HepG2 (cell line): Measurements from ENCODE around the gene MLN. TPM values are rescaled to one million over a fixed set of nuclear protein-coding genes. Genes with fewer than 3 reads are reported as not detected.

ENCODE experiments used
- AKAP8 ChIP-seq: sonication (generic); formaldehyde crosslinking; IDR thresholded peaks from 2 replicates; pipeline ENCODE4 v1.5.1; 2020; ENCODE audit warnings: mild to moderate bottlenecking, missing genetic modification reagents
- GMEB1 ChIP-seq: sonication (generic); formaldehyde crosslinking; IDR thresholded peaks from 2 replicates; pipeline ENCODE4 v1.5.1; 2020; ENCODE audit warnings: missing genetic modification reagents, mild to moderate bottlenecking, borderline replicate concordance
- GTF2F1 ChIP-seq: fragments of 150-350 bp; IDR thresholded peaks from 2 replicates; pipeline ENCODE4 v1.6.1; 2014; ENCODE audit warnings: low read length
- HCFC1 ChIP-seq: fragments of 150-350 bp; IDR thresholded peaks from 2 replicates; pipeline ENCODE4 v1.6.1; 2014; ENCODE audit warnings: low read depth, low read length
- JUND ChIP-seq: sonication (generic); formaldehyde crosslinking; IDR thresholded peaks from 2 replicates; pipeline ENCODE4 v1.8.0; 2022; ENCODE audit warnings: mild to moderate bottlenecking, missing genetic modification reagents
- MIER2 ChIP-seq: IDR thresholded peaks from 2 replicates; pipeline ENCODE4 v1.6.1; 2016; ENCODE audit warnings: missing biosample characterization, missing genetic modification reagents
- MXI1 ChIP-seq: IDR thresholded peaks from 3 replicates; pipeline ENCODE4 v1.6.1; 2012; ENCODE audit warnings: low read depth, low read length, inconsistent platforms, borderline replicate concordance
- SSRP1 ChIP-seq: IDR thresholded peaks from 2 replicates; pipeline ENCODE4 v1.6.1; 2016; ENCODE audit warnings: control low read depth
- TOE1 ChIP-seq: sonication (generic); formaldehyde crosslinking; IDR thresholded peaks from 2 replicates; pipeline ENCODE4 v1.4.0; 2020; ENCODE audit warnings: mild to moderate bottlenecking, missing genetic modification reagents
- ZBTB26 ChIP-seq: IDR thresholded peaks from 2 replicates; pipeline ENCODE4 v1.6.1; 2016; ENCODE audit warnings: missing compliant biosample characterization, missing genetic modification reagents, borderline replicate concordance
- ZNF180 ChIP-seq: sonication (generic); formaldehyde crosslinking; IDR thresholded peaks from 2 replicates; pipeline ENCODE4 v1.4.0; 2020; ENCODE audit warnings: low read depth, missing genetic modification reagents, borderline replicate concordance
- ZNF224 ChIP-seq: sonication (generic); formaldehyde crosslinking; IDR thresholded peaks from 2 replicates; pipeline ENCODE4 v1.5.0; 2020; ENCODE audit warnings: mild to moderate bottlenecking, missing genetic modification reagents
- ZNF3 ChIP-seq: IDR thresholded peaks from 2 replicates; pipeline ENCODE4 v1.7.0; 2017; ENCODE audit warnings: inconsistent platforms
- ZSCAN29 ChIP-seq: sonication (generic); formaldehyde crosslinking; conservative IDR thresholded peaks from 2 replicates; pipeline ENCODE4 v1.4.0; 2020; ENCODE audit warnings: mild to moderate bottlenecking, missing genetic modification reagents
- polyA plus RNA-seq, 8 experiments: library from polyadenylated mRNA; depleted of rRNA in 3 of 8; stranded (reverse) in 7 of 8; unstranded in 1 of 8; fragments of >200 nt; fragmentation: Illumina TruSeq in 4 of 8; extraction: Trizol in 4 of 8; gene quantifications; 2 replicates each; pipeline versions ENCODE4 v1.2.1 to v1.2.3, GENCODE V29; 2011 to 2016; ENCODE audit warnings: low read depth in 4 of 8, missing spikeins in 1 of 8, mixed read lengths in 1 of 8; ENCODE audit not compliant: insufficient read depth in 1 of 8
- total RNA-seq, 5 experiments: library from RNA; depleted of rRNA; stranded (reverse); fragments of >200 nt; fragmentation: Illumina TruSeq; extraction: Trizol; gene quantifications; 2 replicates each; pipeline ENCODE4 v1.2.3, GENCODE V29; 2016; ENCODE audit warnings: low read depth in 1 of 5
- TF ChIP-seq, protein P1 (sequence below), 2 experiments: sonication (generic) in 1 of 2; formaldehyde crosslinking in 1 of 2; IDR thresholded peaks; 2 replicates each; pipeline versions ENCODE4 v1.6.1 to v1.9.0; 2014 to 2022; ENCODE audit warnings: antibody characterized with exemption in 1 of 2, borderline replicate concordance in 1 of 2, inconsistent platforms in 1 of 2, low read depth in 1 of 2, missing genetic modification reagents in 1 of 2
- TF ChIP-seq, protein P2 (sequence below): sonication (generic); formaldehyde crosslinking; IDR thresholded peaks from 2 replicates; pipeline ENCODE4 v1.9.0; 2022; ENCODE audit warnings: missing genetic modification reagents, mild to moderate bottlenecking, borderline replicate concordance

MLN gene
- total and polyA plus RNA-seq, 2 of the 13 experiments (the other 11 are each of a cell fraction or from before 2014, with no cell fraction given) = not detected

GRCh38 chr6:33788694-33789549, 14.9 kb downstream of the MLN start, which contains the start of gene LEMD2 (continued):
- TF ChIP-seq ZBTB26 = no peak; the same call in 1 of the 2 replicates
- peak; percentile 85; the same call in 1 of the 2 replicates for TF ChIP-seq ZSCAN29 (CRISPR knock-in tag)
- TF ChIP-seq, protein P1, sequence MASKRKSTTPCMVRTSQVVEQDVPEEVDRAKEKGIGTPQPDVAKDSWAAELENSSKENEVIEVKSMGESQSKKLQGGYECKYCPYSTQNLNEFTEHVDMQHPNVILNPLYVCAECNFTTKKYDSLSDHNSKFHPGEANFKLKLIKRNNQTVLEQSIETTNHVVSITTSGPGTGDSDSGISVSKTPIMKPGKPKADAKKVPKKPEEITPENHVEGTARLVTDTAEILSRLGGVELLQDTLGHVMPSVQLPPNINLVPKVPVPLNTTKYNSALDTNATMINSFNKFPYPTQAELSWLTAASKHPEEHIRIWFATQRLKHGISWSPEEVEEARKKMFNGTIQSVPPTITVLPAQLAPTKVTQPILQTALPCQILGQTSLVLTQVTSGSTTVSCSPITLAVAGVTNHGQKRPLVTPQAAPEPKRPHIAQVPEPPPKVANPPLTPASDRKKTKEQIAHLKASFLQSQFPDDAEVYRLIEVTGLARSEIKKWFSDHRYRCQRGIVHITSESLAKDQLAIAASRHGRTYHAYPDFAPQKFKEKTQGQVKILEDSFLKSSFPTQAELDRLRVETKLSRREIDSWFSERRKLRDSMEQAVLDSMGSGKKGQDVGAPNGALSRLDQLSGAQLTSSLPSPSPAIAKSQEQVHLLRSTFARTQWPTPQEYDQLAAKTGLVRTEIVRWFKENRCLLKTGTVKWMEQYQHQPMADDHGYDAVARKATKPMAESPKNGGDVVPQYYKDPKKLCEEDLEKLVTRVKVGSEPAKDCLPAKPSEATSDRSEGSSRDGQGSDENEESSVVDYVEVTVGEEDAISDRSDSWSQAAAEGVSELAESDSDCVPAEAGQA (IDR thresholded peaks at IDR 0.05; ENCODE audit: low read depth) = peak; percentile 100
- TF ChIP-seq, protein P1 (CRISPR knock-in tag; IDR thresholded peaks at IDR 0.05; ENCODE audit: borderline replicate concordance) = peak; percentile 76; the same call in 1 of the 2 replicates
- TF ChIP-seq, protein P2, sequence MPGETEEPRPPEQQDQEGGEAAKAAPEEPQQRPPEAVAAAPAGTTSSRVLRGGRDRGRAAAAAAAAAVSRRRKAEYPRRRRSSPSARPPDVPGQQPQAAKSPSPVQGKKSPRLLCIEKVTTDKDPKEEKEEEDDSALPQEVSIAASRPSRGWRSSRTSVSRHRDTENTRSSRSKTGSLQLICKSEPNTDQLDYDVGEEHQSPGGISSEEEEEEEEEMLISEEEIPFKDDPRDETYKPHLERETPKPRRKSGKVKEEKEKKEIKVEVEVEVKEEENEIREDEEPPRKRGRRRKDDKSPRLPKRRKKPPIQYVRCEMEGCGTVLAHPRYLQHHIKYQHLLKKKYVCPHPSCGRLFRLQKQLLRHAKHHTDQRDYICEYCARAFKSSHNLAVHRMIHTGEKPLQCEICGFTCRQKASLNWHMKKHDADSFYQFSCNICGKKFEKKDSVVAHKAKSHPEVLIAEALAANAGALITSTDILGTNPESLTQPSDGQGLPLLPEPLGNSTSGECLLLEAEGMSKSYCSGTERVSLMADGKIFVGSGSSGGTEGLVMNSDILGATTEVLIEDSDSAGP (CRISPR knock-in tag) = peak; percentile 73
- TF ChIP-seq TOE1 (CRISPR knock-in tag) = peak; percentile 76; the same call in 1 of the 2 replicates
- TF ChIP-seq HCFC1 = peak; percentile 94
- TF ChIP-seq ZNF224 (CRISPR knock-in tag) = peak; percentile 48; the same call in 1 of the 2 replicates
- peak; percentile 84; the same call in 1 of the 2 replicates for TF ChIP-seq MIER2
- TF ChIP-seq GMEB1 (CRISPR knock-in tag) = peak; percentile 93
- peak; percentile 87; the same call in 1 of the 2 replicates for TF ChIP-seq AKAP8 (CRISPR knock-in tag)
- TF ChIP-seq MXI1 = peak; percentile 78; the same call in 1 of the 3 replicates
- no peak for TF ChIP-seq SSRP1 (CRISPR knock-in tag)
- no peak for TF ChIP-seq ZNF3
- TF ChIP-seq ZNF180 = 0 out of 2 replicates have a peak, but pooled peaks have one; percentile 54
- peak; percentile 39; the same call in 1 of the 2 replicates for TF ChIP-seq JUND (CRISPR knock-in tag)
- no peak for TF ChIP-seq GTF2F1
